Measurements from ENCODE around the gene GTPBP6.

The GTPBP6 gene

DNA sequence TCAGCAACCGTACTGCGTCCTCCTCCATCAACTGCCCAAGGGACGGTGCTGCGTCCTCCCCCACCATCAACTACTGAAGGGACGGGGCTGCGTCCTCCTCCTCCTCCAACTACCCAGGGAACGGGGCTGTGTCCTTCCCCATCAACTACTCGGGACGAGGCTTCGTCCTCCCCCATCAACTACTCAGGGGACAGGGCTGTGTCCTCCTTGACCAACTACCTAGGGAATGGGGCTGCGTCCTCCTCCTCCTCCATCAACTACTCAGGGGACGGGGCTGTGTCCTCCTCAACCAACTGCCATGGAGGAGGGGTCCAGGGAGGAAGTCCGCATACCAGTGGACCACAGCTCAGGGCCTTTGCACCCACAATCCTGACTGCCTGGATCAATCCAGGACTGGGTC lies 43.8 kb upstream of the GTPBP6 start:
- H3K36me3 ChIP-seq (ENCODE audit: control insufficient read depth, insufficient read depth, low read length), result peaks cover 3% of the 10 kb centered on the region
- DNase-seq (ENCODE audit: extremely low read depth, insufficient read length), result no peak
- H3K27me3 ChIP-seq (replicated peaks; ENCODE audit: control insufficient read depth, insufficient read depth, low read length), result no peaks in the 10 kb centered on the region
- TF ChIP-seq, protein P1, sequence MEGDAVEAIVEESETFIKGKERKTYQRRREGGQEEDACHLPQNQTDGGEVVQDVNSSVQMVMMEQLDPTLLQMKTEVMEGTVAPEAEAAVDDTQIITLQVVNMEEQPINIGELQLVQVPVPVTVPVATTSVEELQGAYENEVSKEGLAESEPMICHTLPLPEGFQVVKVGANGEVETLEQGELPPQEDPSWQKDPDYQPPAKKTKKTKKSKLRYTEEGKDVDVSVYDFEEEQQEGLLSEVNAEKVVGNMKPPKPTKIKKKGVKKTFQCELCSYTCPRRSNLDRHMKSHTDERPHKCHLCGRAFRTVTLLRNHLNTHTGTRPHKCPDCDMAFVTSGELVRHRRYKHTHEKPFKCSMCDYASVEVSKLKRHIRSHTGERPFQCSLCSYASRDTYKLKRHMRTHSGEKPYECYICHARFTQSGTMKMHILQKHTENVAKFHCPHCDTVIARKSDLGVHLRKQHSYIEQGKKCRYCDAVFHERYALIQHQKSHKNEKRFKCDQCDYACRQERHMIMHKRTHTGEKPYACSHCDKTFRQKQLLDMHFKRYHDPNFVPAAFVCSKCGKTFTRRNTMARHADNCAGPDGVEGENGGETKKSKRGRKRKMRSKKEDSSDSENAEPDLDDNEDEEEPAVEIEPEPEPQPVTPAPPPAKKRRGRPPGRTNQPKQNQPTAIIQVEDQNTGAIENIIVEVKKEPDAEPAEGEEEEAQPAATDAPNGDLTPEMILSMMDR (IDR thresholded peaks at IDR 0.05; ENCODE audit: insufficient read depth, low read length, poor library complexity, severe bottlenecking), result no peak
- no peak overlapping the region for H3K4me3 ChIP-seq (replicated peaks; ENCODE audit: low read depth, low read length)

- no peak overlapping the region for H3K4me3 ChIP-seq (replicated peaks; ENCODE audit: low read depth, low read length)
- TF ChIP-seq, protein P1 (IDR thresholded peaks at IDR 0.05; ENCODE audit: insufficient read depth, low read length, poor library complexity, severe bottlenecking), result no peak
- H3K27me3 ChIP-seq (replicated peaks; ENCODE audit: control insufficient read depth, insufficient read depth, low read length), result no peaks in the 10 kb centered on the region
- DNase-seq (ENCODE audit: extremely low read depth, insufficient read length), result no peak
- H3K36me3 ChIP-seq (ENCODE audit: control insufficient read depth, insufficient read depth, low read length), result peaks cover 3% of the 10 kb centered on the region
Observed at GRCh38 chrX:361231-362145, 42.9 kb upstream of the GTPBP6 start.

GRCh38 chrX:360496-361150 lies 42.0 kb upstream of the GTPBP6 start:
- DNase-seq (ENCODE audit: extremely low read depth, insufficient read length), result no peak
- peaks cover 3% of the 10 kb centered on the region for H3K36me3 ChIP-seq (ENCODE audit: control insufficient read depth, insufficient read depth, low read length)

DNA sequence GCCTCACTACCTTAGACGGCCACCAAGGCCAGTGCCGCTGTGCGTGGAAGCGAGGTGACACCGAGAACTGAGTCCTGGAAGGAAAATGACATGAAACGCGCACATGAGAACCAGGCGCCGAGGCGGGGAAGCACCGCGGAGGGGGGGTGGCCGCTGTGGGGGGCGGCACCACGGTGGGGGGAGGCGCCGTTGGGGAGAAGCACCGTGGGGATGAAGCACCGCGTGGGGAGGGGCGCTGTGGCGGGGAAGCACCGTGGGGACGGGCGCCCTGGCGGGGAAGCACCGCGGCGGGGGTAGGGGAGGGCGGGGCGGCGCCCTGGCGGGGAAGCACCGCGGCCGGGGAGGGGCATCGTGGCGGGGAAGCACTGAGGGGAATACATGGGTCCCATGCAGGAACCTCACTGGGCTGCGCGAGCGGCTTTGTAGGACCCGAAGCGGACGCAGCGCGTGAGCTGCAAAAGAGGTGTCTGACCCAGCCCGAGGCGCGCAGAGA lies 40.1 kb upstream of the GTPBP6 start:
- Histone ChIP-seq H3K36me3 (ENCODE audit: control insufficient read depth, insufficient read depth, low read length) (peaks cover 3% of the 10 kb centered on the region), H3K4me3 (replicated peaks; ENCODE audit: low read depth, low read length) (no peak overlapping the region), H3K27me3 (replicated peaks; ENCODE audit: control insufficient read depth, insufficient read depth, low read length) (no peaks in the 10 kb centered on the region)
- TF ChIP-seq, protein P1 (IDR thresholded peaks at IDR 0.05; ENCODE audit: insufficient read depth, low read length, poor library complexity, severe bottlenecking), result no peak
- no peak for DNase-seq (ENCODE audit: extremely low read depth, insufficient read length)

More at GRCh38 chrX:360496-361150, 42.0 kb upstream of the GTPBP6 start:
- Histone ChIP-seq H3K4me3 (replicated peaks; ENCODE audit: low read depth, low read length) (no peak overlapping the region), H3K27me3 (replicated peaks; ENCODE audit: control insufficient read depth, insufficient read depth, low read length) (no peaks in the 10 kb centered on the region)
- TF ChIP-seq, protein P1 (IDR thresholded peaks at IDR 0.05; ENCODE audit: insufficient read depth, low read length, poor library complexity, severe bottlenecking), result no peak

DNA sequence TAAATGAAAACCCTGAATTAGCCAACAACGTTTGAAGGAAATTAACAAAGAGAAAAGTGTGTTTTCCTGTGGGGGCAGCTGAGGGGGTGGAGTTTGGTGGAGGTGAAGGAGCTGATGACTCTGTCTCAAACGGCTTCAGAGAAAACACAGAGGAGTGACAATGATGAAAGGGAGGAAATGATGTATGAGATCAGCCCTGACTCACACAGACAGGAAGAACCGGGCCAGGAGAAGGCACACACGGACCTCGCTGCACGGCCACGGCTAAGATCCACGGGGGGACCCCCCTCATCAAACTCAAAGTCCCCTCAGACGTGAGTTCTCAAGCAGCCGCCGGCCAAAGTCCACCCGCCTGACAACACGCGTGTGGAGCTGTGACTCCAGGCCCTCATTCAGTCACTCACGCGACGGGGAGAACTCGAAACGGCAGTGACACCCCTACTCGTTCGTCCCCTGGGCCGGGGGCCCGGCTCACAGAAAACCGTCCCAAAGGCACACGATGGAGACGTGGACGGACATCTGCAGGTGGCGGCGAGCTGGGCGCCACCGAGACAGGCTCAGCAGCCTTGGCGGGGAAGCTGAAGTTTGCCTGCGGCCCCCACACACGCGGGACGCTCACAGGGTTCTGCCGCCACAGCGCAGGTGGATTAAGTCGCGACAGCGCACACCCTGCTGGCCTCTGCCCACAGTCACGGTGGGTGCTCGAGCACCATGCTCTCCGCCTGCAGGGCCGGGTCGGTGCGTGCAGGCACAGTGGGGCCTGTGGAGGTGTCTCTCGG lies 39.3 kb upstream of the GTPBP6 start:
- H3K4me3 ChIP-seq (replicated peaks; ENCODE audit: low read depth, low read length), result no peak overlapping the region
- no peak for DNase-seq (ENCODE audit: extremely low read depth, insufficient read length)

More for the DNA sequence above, 39.3 kb upstream of the GTPBP6 start:
- Histone ChIP-seq H3K36me3 (ENCODE audit: control insufficient read depth, insufficient read depth, low read length) (peaks cover 3% of the 10 kb centered on the region), H3K27me3 (replicated peaks; ENCODE audit: control insufficient read depth, insufficient read depth, low read length) (no peaks in the 10 kb centered on the region)
- TF ChIP-seq, protein P1 (IDR thresholded peaks at IDR 0.05; ENCODE audit: insufficient read depth, low read length, poor library complexity, severe bottlenecking), result no peak
